ENCODE results near the gene TMEM245.
"Not testable (repeated sequence)": the region's sequence is repeated elsewhere in the genome, so short reads cannot be mapped to it uniquely, and the experiment has no call there.

The TMEM245 gene

DNA sequence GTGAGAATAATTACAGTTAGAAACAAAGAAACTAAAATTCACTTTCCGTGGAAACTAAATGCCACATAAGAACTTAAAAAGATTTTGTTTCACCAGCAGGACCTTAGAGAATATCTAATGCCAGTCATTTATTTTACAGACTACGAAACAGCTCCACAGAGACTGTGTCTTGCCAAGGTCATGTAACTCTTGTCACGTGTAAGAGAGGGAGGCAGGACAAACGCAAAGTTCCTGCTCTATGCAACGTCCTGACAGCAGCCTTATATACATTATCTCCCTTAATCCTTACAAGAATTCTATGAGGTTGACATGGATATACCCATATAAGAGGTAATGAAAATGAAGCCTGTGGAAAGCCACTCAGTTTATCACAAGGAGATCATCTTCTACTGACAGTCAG, 145.9 kb downstream of the TMEM245 start:
- DNase-seq: no peak

DNA sequence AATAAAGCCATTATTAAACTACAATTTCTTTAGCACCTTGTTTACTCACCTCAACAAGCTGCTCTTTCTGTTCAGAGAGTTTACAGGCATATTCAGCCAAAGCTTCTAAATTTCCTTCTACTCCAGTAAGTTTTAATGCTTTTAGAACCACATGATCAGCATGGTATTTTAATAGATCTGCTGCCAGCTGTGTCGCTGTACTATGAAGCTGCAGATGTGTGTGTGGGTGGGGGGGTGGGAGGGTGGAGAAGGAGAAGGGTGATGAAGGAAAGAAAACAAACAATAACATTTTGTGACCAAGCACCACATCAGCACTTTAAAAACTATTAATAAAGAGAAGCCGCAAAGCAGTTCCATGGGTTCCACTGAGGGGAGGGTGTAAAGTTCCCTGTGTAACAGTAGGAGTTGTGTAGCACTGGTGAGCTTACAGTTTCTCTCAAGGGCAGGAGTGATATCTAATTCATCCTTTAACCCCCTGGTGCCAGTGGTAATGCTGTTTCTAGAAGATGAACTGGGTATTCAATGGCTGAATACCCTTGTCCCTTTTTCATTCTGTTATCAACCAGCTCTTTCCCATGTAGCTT, 147.0 kb downstream of the TMEM245 start:
- DNase-seq: no peak

DNA sequence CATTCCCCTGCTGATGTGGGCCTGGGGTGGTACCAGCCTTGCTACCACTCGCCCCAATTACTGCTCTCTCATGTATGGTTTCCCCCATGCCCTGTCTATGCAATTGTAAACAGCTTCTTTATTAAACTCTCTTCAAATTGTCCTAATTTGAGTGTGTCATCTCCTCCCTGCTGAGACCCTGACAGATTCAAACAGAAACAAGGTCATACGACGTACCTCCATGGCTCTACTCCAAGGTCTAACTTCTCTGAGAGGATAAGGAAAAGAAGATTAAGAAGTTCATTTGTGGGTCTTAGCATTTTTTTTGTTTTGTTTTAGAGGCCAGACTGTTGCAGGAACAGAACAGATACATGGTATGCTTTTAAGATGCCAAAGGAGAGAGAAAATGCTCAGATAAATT, 147.6 kb downstream of the TMEM245 start:
- no peak for DNase-seq

DNA sequence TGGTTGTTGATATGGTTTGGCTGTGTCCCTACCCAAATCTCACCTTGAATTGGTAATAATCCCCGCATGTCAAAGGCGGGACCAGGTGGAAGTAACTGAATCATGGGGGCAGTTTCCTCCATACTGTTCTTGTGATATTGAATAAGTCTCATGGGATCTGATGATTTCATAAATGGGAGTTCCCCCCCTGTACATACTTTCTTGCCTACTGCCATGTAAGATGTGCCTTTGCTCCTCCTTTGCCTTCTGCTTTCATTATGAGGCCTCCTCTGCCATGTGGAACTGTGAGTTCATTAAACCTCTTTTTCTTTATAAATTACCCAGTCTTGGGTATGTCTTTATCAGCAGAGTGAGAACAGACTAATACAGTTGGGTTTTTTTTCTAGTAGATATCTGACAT, 148.4 kb downstream of the TMEM245 start:
- not testable (repeated sequence) for DNase-seq

DNA sequence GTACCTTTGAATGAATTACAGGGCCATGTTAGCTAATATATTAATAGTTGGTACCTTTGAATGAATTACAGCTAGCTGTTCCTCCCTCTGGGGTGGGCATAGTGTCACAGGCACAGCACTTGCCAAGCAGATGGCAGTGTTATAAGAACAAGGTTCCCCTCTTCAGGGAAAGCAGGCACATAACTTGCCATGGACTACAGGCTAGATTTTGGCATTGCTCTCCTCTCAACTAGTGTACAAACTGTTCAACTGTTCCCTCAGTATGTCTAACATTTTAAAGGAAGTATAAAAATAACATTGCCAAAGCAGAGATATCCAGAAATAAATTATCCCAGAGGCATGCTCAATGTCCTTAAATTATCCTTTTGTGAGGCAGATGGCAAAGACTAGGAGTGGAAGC, 151.8 kb downstream of the TMEM245 start:
- DNase-seq: no peak
